GM18511 (cell line): ENCODE results near the gene SPATA46.

Source experiments
- ATAC-seq: cut with Tn5 transposase; IDR thresholded peaks from one replicate; pipeline ENCODE4 v1.9.1; 2021; ENCODE audit warnings: mild to moderate bottlenecking, moderate library complexity; ENCODE audit not compliant: unreplicated experiment

SPATA46 gene

GRCh38 chr1:162375463-162375862 lies 1.2 kb downstream of the SPATA46 start:
- ATAC-seq: no peak

GRCh38 chr1:162374406-162374805 lies 2.2 kb downstream of the SPATA46 start:
- no peak for ATAC-seq

- ATAC-seq: no peak
Measured at GRCh38 chr1:162373541-162374260, 3.0 kb downstream of the SPATA46 start.

GRCh38 chr1:162373072-162373427 lies 3.6 kb downstream of the SPATA46 start:
- no peak for ATAC-seq

- ATAC-seq: no peak
Measured at GRCh38 chr1:162372159-162373071, 4.2 kb downstream of the SPATA46 start.

- ATAC-seq: no peak
Measured at GRCh38 chr1:162371611-162372010, 5.0 kb downstream of the SPATA46 start.

- ATAC-seq: no peak
Measured at GRCh38 chr1:162370721-162371120, 5.9 kb downstream of the SPATA46 start.

- no peak for ATAC-seq
Measured at GRCh38 chr1:162370161-162370560, 6.5 kb downstream of the SPATA46 start.

GRCh38 chr1:162369571-162369970 lies 7.1 kb downstream of the SPATA46 start:
- ATAC-seq: no peak

GRCh38 chr1:162368451-162368850 lies 8.2 kb downstream of the SPATA46 start:
- ATAC-seq: no peak

- no peak for ATAC-seq
Measured at GRCh38 chr1:162367772-162368171, 8.9 kb downstream of the SPATA46 start.

GRCh38 chr1:162367073-162367472 lies 9.6 kb downstream of the SPATA46 start:
- ATAC-seq: no peak

GRCh38 chr1:162366671-162367070 lies 10.0 kb downstream of the SPATA46 start:
- no peak for ATAC-seq

- ATAC-seq: no peak
Measured at GRCh38 chr1:162366149-162366548, 10.5 kb downstream of the SPATA46 start.

- ATAC-seq: no peak
Measured at GRCh38 chr1:162365284-162366020, 11.2 kb downstream of the SPATA46 start.

GRCh38 chr1:162364498-162364897 lies 12.2 kb downstream of the SPATA46 start:
- ATAC-seq: no peak

- no peak for ATAC-seq
Measured at GRCh38 chr1:162363823-162364222, 12.8 kb downstream of the SPATA46 start.

GRCh38 chr1:162361349-162361748 lies 15.3 kb downstream of the SPATA46 start:
- ATAC-seq: peak; percentile 61

GRCh38 chr1:162360874-162361260 lies 15.8 kb downstream of the SPATA46 start:
- no peak for ATAC-seq

- no peak for ATAC-seq
Measured at GRCh38 chr1:162360237-162360873, 16.3 kb downstream of the SPATA46 start.
